K562 treated with DMSO at 1 percent for 24 hours (cell line): ENCODE data around the gene NOL12. TPM values are rescaled to one million over a fixed set of nuclear protein-coding genes. Genes with fewer than 3 reads are reported as not detected.

Experiments used
- total RNA-seq: library from RNA; unstranded; fragments of 300-600 nt; gene quantifications from 2 replicates; pipeline ENCODE4 v1.2.3, GENCODE V29; 2022; ENCODE audit warnings: low read depth; ENCODE audit not compliant: insufficient read depth

The NOL12 gene
- total RNA-seq = 14.4 and 19.1 TPM in 2 replicates

GRCh38 chr22:37686002-37686982, at the start of gene NOL12:
Gene NOL12 (plus strand): TSS chr22:37686343. CDS start chr22:37686393, 50 bp downstream.

GRCh38 chr22:37639070-37639760, 46.9 kb upstream of the NOL12 start, which contains the start of gene SH3BP1:
Gene SH3BP1 (plus strand): TSS chr22:37639669. CDS start chr22:37639788, 119 bp downstream.

GRCh38 chr22:37658133-37659065, 27.7 kb upstream of the NOL12 start, which contains the start of gene PDXP:
Gene PDXP (plus strand): TSS chr22:37658723. CDS start chr22:37658783, 60 bp downstream.

GRCh38 chr22:37674951-37675929, 10.9 kb upstream of the NOL12 start, which contains the start of gene LGALS1:
Gene LGALS1 (plus strand): TSS chr22:37675636. CDS start chr22:37675703, 67 bp downstream.

GRCh38 chr22:37696657-37697537, 10.8 kb downstream of the NOL12 start, which contains the start of gene TRIOBP:
Gene TRIOBP (plus strand): TSS chr22:37697048. CDS start chr22:37701366, 4,318 bp downstream.

Other genes with a start within 250 kb of the NOL12 start
- not detected in 2 replicates for gene MFNG, start 200.0 kb upstream of the NOL12 start, total RNA-seq
- 3.8 and 4.2 TPM in 2 replicates for gene CARD10, start 166.9 kb upstream of the NOL12 start, total RNA-seq
- gene CDC42EP1, start 125.9 kb upstream of the NOL12 start, total RNA-seq = 29.1 and 33.3 TPM in 2 replicates
- not detected in 2 replicates for gene LGALS2, start 106.3 kb upstream of the NOL12 start, total RNA-seq
- 36.8 and 41.6 TPM in 2 replicates for gene GGA1, start 77.5 kb upstream of the NOL12 start, total RNA-seq
- 30.0 and 31.3 TPM in 2 replicates for gene SH3BP1, start 46.7 kb upstream of the NOL12 start, total RNA-seq
- 59.5 and 72.3 TPM in 2 replicates for gene PDXP, start 27.6 kb upstream of the NOL12 start, total RNA-seq
- gene LGALS1, start 10.7 kb upstream of the NOL12 start, total RNA-seq = 1,179 and 1,308 TPM in 2 replicates
- 22.3 and 27.2 TPM in 2 replicates for gene TRIOBP, start 10.7 kb downstream of the NOL12 start, total RNA-seq
- 93.3 and 95.3 TPM in 2 replicates for gene GCAT, start 121.6 kb downstream of the NOL12 start, total RNA-seq
- gene GALR3, start 137.0 kb downstream of the NOL12 start, total RNA-seq = 0.72 and 1.6 TPM in 2 replicates
- 80.4 and 84.6 TPM in 2 replicates for gene ANKRD54, start 158.0 kb downstream of the NOL12 start, total RNA-seq
- gene EIF3L, start 163.1 kb downstream of the NOL12 start, total RNA-seq = 547 and 552 TPM in 2 replicates
- gene MICALL1, start 220.0 kb downstream of the NOL12 start, total RNA-seq = 29.1 and 29.6 TPM in 2 replicates